Mucosa of descending colon (tissue), 3 donors: ENCODE measurements around the gene STK31. TPM values are rescaled to one million over a fixed set of nuclear protein-coding genes. Genes with fewer than 3 reads are reported as not detected.
"Not testable (repeated sequence)": the region's sequence is repeated elsewhere in the genome, so short reads cannot be mapped to it uniquely, and the experiment has no call there.

ENCODE experiments used
- ATAC-seq: fragments of 200-7000 bp; cut with Tn5 transposase; one replicate; pipeline ENCODE4 v1.9.1; 2020; ENCODE audit warnings: mild to moderate bottlenecking, moderate library complexity
- DNase-seq, 3 donors: peaks; one replicate each; pipeline ENCODE4 v3.0.0-alpha.2; 2020
- H3K36me3 ChIP-seq: fragments of 200-600 bp; one replicate; pipeline ENCODE4 v1.8.0; 2021; ENCODE audit warnings: low read depth, mild to moderate bottlenecking
- H3K4me1 ChIP-seq: fragments of 200-600 bp; one replicate; pipeline ENCODE4 v1.8.0; 2021; ENCODE audit warnings: low read depth, mild to moderate bottlenecking
- H3K4me3 ChIP-seq: fragments of 200-600 bp; one replicate; pipeline ENCODE4 v1.8.0; 2021; ENCODE audit warnings: mild to moderate bottlenecking
- H3K9me3 ChIP-seq: fragments of 200-600 bp; one replicate; pipeline ENCODE4 v1.8.0; 2021; ENCODE audit warnings: mild to moderate bottlenecking
- intact Hi-C, 2 donors: fragments of 100-400 bp; cut with DNase I in 1 of 2; cut with micrococcal nuclease in 1 of 2; formaldehyde crosslinking; loops; one replicate each; pipeline versions ENCODE4 v1.11.0 to v1.11.1; 2022; cut with DNase I, micrococcal nuclease
- total RNA-seq, 3 donors: library from RNA; stranded (reverse); fragmentation: NEBNext Ultra II Directional in 2 of 3; extraction: Animal tissue kit (Norgen Biotek cat#: 25700) in 2 of 3; gene quantifications; one replicate each; pipeline versions ENCODE4 v1.2.1 to v1.2.4, GENCODE V29; 2021 to 2023
- TF ChIP-seq, protein P1 (sequence below): fragments of 200-600 bp; IDR thresholded peaks from one replicate; pipeline ENCODE4 v1.8.0; 2022; ENCODE audit warnings: antibody characterized with exemption, mild to moderate bottlenecking
- donor health status: DM: no; HTN: no; CAD: no; lungs with moderate emphysema.
- donor health status: DM: no; HTN: no; CAD: no.
- donor health status: DM: no; HTN: yes; CAD: no.

The STK31 gene
- total RNA-seq, 3 donors from 2014 or later: 0.38 to 1.3 (median 0.65) TPM

DNA sequence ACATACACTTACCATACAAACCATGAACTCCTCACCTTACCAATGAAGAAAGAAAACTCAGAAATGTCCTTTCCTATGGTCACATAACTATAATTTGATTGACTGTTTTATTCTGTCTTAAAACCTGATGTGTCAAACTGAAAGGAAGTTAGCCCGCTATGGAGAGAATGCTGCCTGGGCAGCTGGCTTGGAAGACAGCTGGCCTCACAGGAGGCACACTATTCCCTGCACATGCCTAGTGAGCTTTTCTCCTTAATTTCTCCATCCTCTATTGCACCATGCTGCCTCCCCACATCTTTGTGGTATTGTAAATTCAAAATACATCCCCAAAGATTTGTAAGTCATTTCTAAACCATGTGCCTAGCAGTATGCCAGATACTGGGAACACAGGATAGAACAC is 163.3 kb downstream of the STK31 start:
- intact Hi-C loops: no loop called here
- TF ChIP-seq, protein P1, sequence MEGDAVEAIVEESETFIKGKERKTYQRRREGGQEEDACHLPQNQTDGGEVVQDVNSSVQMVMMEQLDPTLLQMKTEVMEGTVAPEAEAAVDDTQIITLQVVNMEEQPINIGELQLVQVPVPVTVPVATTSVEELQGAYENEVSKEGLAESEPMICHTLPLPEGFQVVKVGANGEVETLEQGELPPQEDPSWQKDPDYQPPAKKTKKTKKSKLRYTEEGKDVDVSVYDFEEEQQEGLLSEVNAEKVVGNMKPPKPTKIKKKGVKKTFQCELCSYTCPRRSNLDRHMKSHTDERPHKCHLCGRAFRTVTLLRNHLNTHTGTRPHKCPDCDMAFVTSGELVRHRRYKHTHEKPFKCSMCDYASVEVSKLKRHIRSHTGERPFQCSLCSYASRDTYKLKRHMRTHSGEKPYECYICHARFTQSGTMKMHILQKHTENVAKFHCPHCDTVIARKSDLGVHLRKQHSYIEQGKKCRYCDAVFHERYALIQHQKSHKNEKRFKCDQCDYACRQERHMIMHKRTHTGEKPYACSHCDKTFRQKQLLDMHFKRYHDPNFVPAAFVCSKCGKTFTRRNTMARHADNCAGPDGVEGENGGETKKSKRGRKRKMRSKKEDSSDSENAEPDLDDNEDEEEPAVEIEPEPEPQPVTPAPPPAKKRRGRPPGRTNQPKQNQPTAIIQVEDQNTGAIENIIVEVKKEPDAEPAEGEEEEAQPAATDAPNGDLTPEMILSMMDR: no peak

DNA sequence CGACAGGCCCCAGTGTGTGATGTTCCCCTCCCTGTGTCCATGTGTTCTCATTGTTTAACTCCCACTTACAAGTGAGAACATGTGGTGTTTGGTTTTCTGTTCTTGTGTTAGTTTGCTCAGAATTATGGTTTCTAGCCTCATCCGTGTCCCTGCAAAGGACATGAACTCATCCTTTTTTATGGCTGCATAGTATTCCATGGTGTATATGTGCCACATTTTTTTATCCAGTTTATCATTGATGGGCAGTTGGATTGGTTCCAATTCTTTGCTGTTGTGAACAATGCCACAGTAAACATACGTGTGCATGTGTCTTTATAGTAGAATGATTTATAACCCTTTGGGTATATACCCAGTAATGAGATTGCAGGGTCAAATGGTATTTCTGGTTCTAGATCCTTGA is 166.5 kb downstream of the STK31 start:
- H3K4me1 ChIP-seq, ATAC-seq, H3K9me3 ChIP-seq, DNase-seq, H3K36me3 ChIP-seq, H3K4me3 ChIP-seq, intact Hi-C loops: not testable (repeated sequence)

More for the DNA sequence above, 163.3 kb downstream of the STK31 start:
- Histone ChIP-seq H3K4me1 (no peaks in the 10 kb centered on the region), H3K9me3 (no peaks in the 10 kb centered on the region), H3K36me3 (no peaks in the 10 kb centered on the region), H3K4me3 (no peak overlapping the region)
- ATAC-seq (no peak), DNase-seq (no peak)

Other genes starting within 250 kb of the STK31 start
- gene IGF2BP3, start 239.7 kb upstream of the STK31 start, total RNA-seq: under 1 TPM in 1 of 3 donors, not detected in 2; 0.79 TPM
- 10 to 100 TPM; 74.6 to 79.3 (median 76.8) TPM for gene TRA2A, start 178.2 kb upstream of the STK31 start, total RNA-seq
- 10 to 100 TPM in 2 of 3 donors, 1 to 10 TPM in 1; 7.3 to 16.8 (median 10.4) TPM for gene CCDC126, start 112.8 kb upstream of the STK31 start, total RNA-seq
- gene FAM221A, start 30.0 kb upstream of the STK31 start, total RNA-seq: 10 to 100 TPM in 2 of 3 donors, 1 to 10 TPM in 1; 8.4 to 16.0 (median 13.4) TPM